Activated B cell treated with CpG ODN at 0.5 μM for 24 hours (primary cell): ENCODE results near the gene CNOT8. TPM values are rescaled to one million over a fixed set of nuclear protein-coding genes. Genes with fewer than 3 reads are reported as not detected.
"Not testable (repeated sequence)": the region's sequence is repeated elsewhere in the genome, so short reads cannot be mapped to it uniquely, and the experiment has no call there.

Experiments
- ATAC-seq: fragments of 200-7000 bp; cut with Tn5 transposase; one replicate; pipeline ENCODE4 v1.10.0; 2021; ENCODE audit warnings: low read depth, mild to moderate bottlenecking, moderate library complexity
- CTCF ChIA-PET: fragments of 350-600 bp; sonication (Branson Sonifier 250); formaldehyde crosslinking; loops from one replicate; lab custom pipeline; 2021; ENCODE audit warnings: antibody characterized with exemption; lab: Charles Lee
- POLR2A ChIA-PET: fragments of 350-600 bp; sonication (Branson Sonifier 250); formaldehyde crosslinking; loops from one replicate; lab custom pipeline; 2021; ENCODE audit warnings: antibody characterized with exemption; lab: Charles Lee
- DNase-seq: peaks from one replicate; pipeline ENCODE4 v3.0.0; 2022
- H3K27ac Mint-ChIP-seq: one replicate; pipeline ENCODE4 v1.8.0; 2020; ENCODE audit warnings: mixed read lengths
- H3K27me3 Mint-ChIP-seq: one replicate; pipeline ENCODE4 v1.8.0; 2021; ENCODE audit warnings: mixed read lengths
- H3K36me3 Mint-ChIP-seq: one replicate; pipeline ENCODE4 v1.8.0; 2021; ENCODE audit warnings: low read depth, mixed read lengths
- H3K4me1 Mint-ChIP-seq: one replicate; pipeline ENCODE4 v1.8.0; 2021; ENCODE audit warnings: mixed read lengths
- H3K4me3 Mint-ChIP-seq: one replicate; pipeline ENCODE4 v1.8.0; 2020; ENCODE audit warnings: mild to moderate bottlenecking, mixed read lengths
- H3K9me3 Mint-ChIP-seq: one replicate; pipeline ENCODE4 v1.8.0; 2020; ENCODE audit warnings: mixed read lengths
- CTCF ChIP-seq: fragments of 200-600 bp; IDR thresholded peaks from one replicate; pipeline ENCODE4 v1.8.0; 2022; ENCODE audit warnings: antibody characterized with exemption, mild to moderate bottlenecking
- intact Hi-C: fragments of 100-400 bp; cut with micrococcal nuclease; formaldehyde crosslinking; loops from one replicate; pipeline ENCODE4 v1.15.1; 2024
- total RNA-seq: library from RNA; stranded (reverse); gene quantifications from 2 replicates; pipeline ENCODE4 v1.2.3, GENCODE V29; 2022

Gene CNOT8
- total RNA-seq, 1 donor from 2014 or later = 57.3 TPM

GRCh38 chr5:154831451-154831850 is 27.0 kb upstream of the CNOT8 start:
- H3K36me3 Mint-ChIP-seq = no peaks in the 10 kb centered on the region
- ATAC-seq (no peak), DNase-seq (no peak)
- H3K27me3 Mint-ChIP-seq = no peaks in the 10 kb centered on the region
- intact Hi-C loops = no loop called here
- POLR2A ChIA-PET = interaction anchor here (0.7 kb wide), 1 partner anchor 109 kb away, joined by 3 read pairs; the partner anchor contains the start of gene MRPL22
- no peak for TF ChIP-seq CTCF
- peaks cover 13% of the 10 kb centered on the region for H3K4me1 Mint-ChIP-seq
- no peak overlapping the region for H3K4me3 Mint-ChIP-seq
- no peaks in the 10 kb centered on the region for H3K9me3 Mint-ChIP-seq
- H3K27ac Mint-ChIP-seq = no peak overlapping the region
- CTCF ChIA-PET = no interaction called here

DNA sequence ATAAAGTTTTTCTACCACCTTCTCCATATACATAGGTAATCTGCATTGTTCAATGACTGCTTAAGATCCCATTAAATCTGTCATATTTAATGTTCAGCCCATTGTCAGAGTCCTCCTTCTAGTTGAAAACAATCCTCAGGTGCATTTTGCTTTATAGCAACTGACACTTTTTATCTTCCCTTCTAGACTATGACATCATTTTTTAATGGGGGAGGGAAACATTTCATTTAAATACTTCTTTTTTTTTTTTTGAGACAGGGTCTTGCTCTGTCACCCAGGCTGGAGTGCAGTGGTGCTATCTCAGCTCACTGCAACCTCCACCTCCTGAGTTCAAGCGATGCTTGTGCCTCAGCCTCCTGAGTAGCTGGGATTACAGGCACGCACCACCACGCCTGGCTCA is 25.6 kb upstream of the CNOT8 start:
- intact Hi-C loops, H3K36me3 Mint-ChIP-seq, POLR2A ChIA-PET, DNase-seq, CTCF ChIA-PET, H3K4me3 Mint-ChIP-seq, H3K27me3 Mint-ChIP-seq, H3K9me3 Mint-ChIP-seq, H3K27ac Mint-ChIP-seq, ATAC-seq: not testable (repeated sequence)
- peaks cover 13% of the 10 kb centered on the region for H3K4me1 Mint-ChIP-seq

- Mint-ChIP-seq H3K9me3 (no peaks in the 10 kb centered on the region), H3K36me3 (no peaks in the 10 kb centered on the region), H3K27me3 (no peaks in the 10 kb centered on the region), H3K4me1 (peaks cover 13% of the 10 kb centered on the region), H3K4me3 (no peak overlapping the region), H3K27ac (no peak overlapping the region)
- CTCF ChIA-PET = no interaction called here
- ATAC-seq = no peak
- POLR2A ChIA-PET = no interaction called here
- intact Hi-C loops = no loop called here
- DNase-seq = no peak
- no peak for TF ChIP-seq CTCF
Measured at GRCh38 chr5:154834053-154834452, 24.4 kb upstream of the CNOT8 start.

- H3K36me3 Mint-ChIP-seq, H3K9me3 Mint-ChIP-seq, CTCF ChIA-PET, DNase-seq, H3K27ac Mint-ChIP-seq, ATAC-seq, intact Hi-C loops, H3K27me3 Mint-ChIP-seq, H3K4me1 Mint-ChIP-seq, H3K4me3 Mint-ChIP-seq: not testable (repeated sequence)
- POLR2A ChIA-PET = interaction anchor here (0.6 kb wide), 1 partner anchor 8 kb away, joined by 3 read pairs; no protein-coding TSS in a partner anchor
Measured at GRCh38 chr5:154835701-154836052, 22.8 kb upstream of the CNOT8 start.

DNA sequence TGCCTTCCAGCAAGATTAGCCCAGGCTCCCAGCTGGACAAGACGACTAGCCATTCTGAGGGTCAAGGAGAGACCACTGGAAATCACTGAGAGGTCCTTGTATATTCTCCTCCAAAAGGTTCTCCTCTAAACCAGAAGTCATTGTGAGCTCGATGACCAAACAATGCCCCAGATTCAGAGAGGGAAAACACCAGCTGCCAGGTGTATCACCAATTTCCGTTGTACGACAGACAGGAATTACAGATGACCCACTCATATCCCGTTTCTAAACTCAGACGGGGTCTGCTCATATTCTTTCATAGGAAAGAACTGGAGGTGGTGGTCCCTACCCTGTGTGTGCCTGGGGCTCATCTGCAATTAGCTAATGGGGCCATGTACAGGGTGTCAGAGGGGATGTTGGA is 22.2 kb upstream of the CNOT8 start:
- ATAC-seq (no peak), DNase-seq (no peak)
- peaks cover 3% of the 10 kb centered on the region for H3K4me1 Mint-ChIP-seq
- H3K9me3 Mint-ChIP-seq = no peaks in the 10 kb centered on the region
- TF ChIP-seq CTCF = no peak
- ChIA-PET CTCF (no interaction called here), POLR2A (no interaction called here)
- no peaks in the 10 kb centered on the region for H3K27me3 Mint-ChIP-seq
- H3K27ac Mint-ChIP-seq = no peak overlapping the region
- intact Hi-C loops = no loop called here
- no peak overlapping the region for H3K4me3 Mint-ChIP-seq
- H3K36me3 Mint-ChIP-seq = no peaks in the 10 kb centered on the region

DNA sequence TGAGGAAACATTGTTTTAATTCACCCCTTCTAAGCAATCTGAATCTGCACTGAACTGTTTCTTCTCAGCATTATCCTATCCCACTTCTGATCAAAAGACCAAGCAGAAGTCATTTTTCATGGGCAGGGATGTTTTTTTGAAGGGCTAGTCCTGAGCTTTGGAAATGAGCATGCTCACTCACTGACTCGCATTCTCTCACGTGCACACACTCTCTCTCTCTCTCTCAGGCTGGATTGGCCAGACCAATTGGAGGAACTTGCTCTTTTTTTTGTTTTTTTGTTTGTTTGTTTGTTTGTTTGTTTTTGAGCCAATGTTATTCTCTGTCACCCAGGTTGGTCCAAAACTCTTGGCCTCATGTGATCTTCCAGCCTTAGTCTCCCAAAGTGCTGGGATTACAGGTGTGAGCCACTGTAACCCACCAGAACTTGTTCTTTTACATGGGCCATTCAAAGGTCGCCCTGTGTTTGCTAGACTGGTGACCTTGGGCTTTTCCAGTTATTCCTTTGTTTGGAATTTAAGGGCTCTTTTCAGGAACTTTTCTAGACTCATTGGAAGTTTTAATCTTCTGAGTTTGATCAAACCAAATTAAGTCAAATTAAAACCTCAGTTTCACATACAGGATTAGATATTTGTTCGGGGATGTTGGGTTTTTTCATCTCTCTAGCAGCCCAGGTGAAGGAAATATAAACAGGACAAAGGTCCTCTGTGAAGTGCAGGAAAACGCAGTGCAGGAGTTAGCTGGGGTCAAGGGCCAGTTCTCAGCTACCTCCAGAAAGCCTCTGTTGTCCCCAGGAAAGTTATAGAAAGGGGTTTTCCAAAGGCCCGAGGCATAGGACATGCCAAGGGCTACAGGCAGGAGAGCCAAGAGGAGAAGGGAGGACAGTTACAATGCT is 21.2 kb upstream of the CNOT8 start:
- no peak overlapping the region for H3K4me3 Mint-ChIP-seq
- ChIA-PET CTCF (no interaction called here), POLR2A (no interaction called here)
- no peak for TF ChIP-seq CTCF
- no peaks in the 10 kb centered on the region for H3K36me3 Mint-ChIP-seq
- no peak for DNase-seq
- no peak overlapping the region for H3K27ac Mint-ChIP-seq
- peaks cover 3% of the 10 kb centered on the region for H3K4me1 Mint-ChIP-seq
- no peak for ATAC-seq
- intact Hi-C loops = no loop called here
- no peaks in the 10 kb centered on the region for H3K9me3 Mint-ChIP-seq
- H3K27me3 Mint-ChIP-seq = no peaks in the 10 kb centered on the region
